ENCODE measurements around the gene CREBL2. TPM values are rescaled to one million over a fixed set of nuclear protein-coding genes. Genes with fewer than 3 reads are reported as not detected.

The CREBL2 gene
- total and polyA plus RNA-seq, 2 donors (not counting 1 experiment from before 2014, with no cell fraction given), result 6.5 to 22.1 TPM

- H3K79me2 ChIP-seq (ENCODE audit: control insufficient read depth, insufficient read depth, low read length), result no peaks in the 10 kb centered on the region
- ChIA-PET POLR2A (no interaction called here), CTCF (interaction anchor here (0.6 to 6.7 kb wide), 8 partner anchors 8 to 887 kb away, joined by 3 to 45 read pairs (median 4); no protein-coding TSS in a partner anchor)
- TF ChIP-seq, protein P1, sequence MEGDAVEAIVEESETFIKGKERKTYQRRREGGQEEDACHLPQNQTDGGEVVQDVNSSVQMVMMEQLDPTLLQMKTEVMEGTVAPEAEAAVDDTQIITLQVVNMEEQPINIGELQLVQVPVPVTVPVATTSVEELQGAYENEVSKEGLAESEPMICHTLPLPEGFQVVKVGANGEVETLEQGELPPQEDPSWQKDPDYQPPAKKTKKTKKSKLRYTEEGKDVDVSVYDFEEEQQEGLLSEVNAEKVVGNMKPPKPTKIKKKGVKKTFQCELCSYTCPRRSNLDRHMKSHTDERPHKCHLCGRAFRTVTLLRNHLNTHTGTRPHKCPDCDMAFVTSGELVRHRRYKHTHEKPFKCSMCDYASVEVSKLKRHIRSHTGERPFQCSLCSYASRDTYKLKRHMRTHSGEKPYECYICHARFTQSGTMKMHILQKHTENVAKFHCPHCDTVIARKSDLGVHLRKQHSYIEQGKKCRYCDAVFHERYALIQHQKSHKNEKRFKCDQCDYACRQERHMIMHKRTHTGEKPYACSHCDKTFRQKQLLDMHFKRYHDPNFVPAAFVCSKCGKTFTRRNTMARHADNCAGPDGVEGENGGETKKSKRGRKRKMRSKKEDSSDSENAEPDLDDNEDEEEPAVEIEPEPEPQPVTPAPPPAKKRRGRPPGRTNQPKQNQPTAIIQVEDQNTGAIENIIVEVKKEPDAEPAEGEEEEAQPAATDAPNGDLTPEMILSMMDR (IDR thresholded peaks at IDR 0.05), result no peak
- no peak for TF ChIP-seq EZH2 (IDR thresholded peaks at IDR 0.05; ENCODE audit: borderline replicate concordance, insufficient read depth, low read depth, low read length, poor library complexity, severe bottlenecking)
- H3K36me3 ChIP-seq (replicated peaks in 1 of 2; ENCODE audit: control extremely low read depth in 1 of 2, control insufficient read depth in 1 of 2, extremely low read depth in 1 of 2, insufficient read depth in 2 of 2, low read length in 1 of 2), result no peaks in the 10 kb centered on the region
- ATAC-seq (ENCODE audit: low read depth) (no peak), DNase-seq (no peak)
- peaks cover 3 to 9% of the 10 kb centered on the region in 2 donors for H3K4me1 ChIP-seq (ENCODE audit: control insufficient read depth in 2 of 2, insufficient read depth in 2 of 2, low read length in 2 of 2)
- Mint-ChIP-seq H3K4me1 (peaks cover 6% of the 10 kb centered on the region), H3K4me3 (no peak overlapping the region), H3K9me3 (ENCODE audit: insufficient read depth) (peaks cover 8% of the 10 kb centered on the region), H3K27me3 (no peaks in the 10 kb centered on the region), H3K27ac (no peak overlapping the region)
- no peaks in the 10 kb centered on the region for H4K20me1 ChIP-seq (ENCODE audit: control insufficient read depth, insufficient read depth, low read length, poor library complexity, severe bottlenecking)
- intact Hi-C loops (cut with micrococcal nuclease), result no loop called here
- peaks cover 2 to 11% (median 10%) of the 10 kb centered on the region in 3 donors for H3K9me3 ChIP-seq (ENCODE audit: control extremely low read depth in 1 of 3, control insufficient read depth in 2 of 3, insufficient read depth in 1 of 3, low read length in 2 of 3)
- no peak overlapping the region for H2AFZ ChIP-seq (ENCODE audit: insufficient read depth, low read depth, low read length, poor library complexity, severe bottlenecking)
- H3K9ac ChIP-seq (ENCODE audit: low read length), result no peak overlapping the region
- no peak overlapping the region for H3K4me3 ChIP-seq (ENCODE audit: control extremely low read depth in 1 of 5, extremely low read depth in 1 of 5, insufficient read depth in 1 of 5, low read depth in 2 of 5, low read length in 4 of 5)
- no peak overlapping the region for H3K4me2 ChIP-seq (replicated peaks; ENCODE audit: low read depth, low read length, poor library complexity, severe bottlenecking)
- H3K27ac ChIP-seq (ENCODE audit: low read length in 2 of 2), result no peak overlapping the region
- no peaks in the 10 kb centered on the region for H3K27me3 ChIP-seq (replicated peaks in 1 of 4; ENCODE audit: control extremely low read depth in 1 of 4, control insufficient read depth in 3 of 4, insufficient read depth in 4 of 4, low read length in 3 of 4)
These were observed 42.2 kb downstream of the CREBL2 start for GRCh38 chr12:12653922-12654321.

- Histone ChIP-seq H3K4me2 (replicated peaks; ENCODE audit: low read depth, low read length, poor library complexity, severe bottlenecking) (no peak overlapping the region), H3K27me3 (replicated peaks in 1 of 4; ENCODE audit: control extremely low read depth in 1 of 4, control insufficient read depth in 3 of 4, insufficient read depth in 4 of 4, low read length in 3 of 4) (no peaks in the 10 kb centered on the region), H3K27ac (ENCODE audit: low read length in 2 of 2) (no peak overlapping the region), H3K4me3 (ENCODE audit: control extremely low read depth in 1 of 5, extremely low read depth in 1 of 5, insufficient read depth in 1 of 5, low read depth in 2 of 5, low read length in 4 of 5) (no peak overlapping the region), H3K9ac (ENCODE audit: low read length) (no peak overlapping the region), H2AFZ (ENCODE audit: insufficient read depth, low read depth, low read length, poor library complexity, severe bottlenecking) (no peak overlapping the region), H3K79me2 (ENCODE audit: control insufficient read depth, insufficient read depth, low read length) (no peaks in the 10 kb centered on the region), H3K9me3 (ENCODE audit: control extremely low read depth in 1 of 3, control insufficient read depth in 2 of 3, insufficient read depth in 1 of 3, low read length in 2 of 3) (peaks cover 2 to 3% (median 2%) of the 10 kb centered on the region in 3 donors), H4K20me1 (ENCODE audit: control insufficient read depth, insufficient read depth, low read length, poor library complexity, severe bottlenecking) (no peaks in the 10 kb centered on the region), H3K36me3 (replicated peaks in 1 of 2; ENCODE audit: control extremely low read depth in 1 of 2, control insufficient read depth in 1 of 2, extremely low read depth in 1 of 2, insufficient read depth in 2 of 2, low read length in 1 of 2) (no peaks in the 10 kb centered on the region), H3K4me1 (ENCODE audit: control insufficient read depth in 2 of 2, insufficient read depth in 2 of 2, low read length in 2 of 2) (peaks cover 3 to 9% of the 10 kb centered on the region in 2 donors)
- H3K4me3 Mint-ChIP-seq, result no peak overlapping the region
- intact Hi-C loops (cut with micrococcal nuclease), result loop anchor here (5.0 kb wide), 3 partner anchors 42 to 93 kb away; partner anchors contain the start of genes CREBL2, DUSP16 and GPR19
- POLR2A ChIA-PET, result no interaction called here
- no peak overlapping the region for H3K27ac Mint-ChIP-seq
- 100% methylated on average over 1 of the region's 3 CpGs for WGBS (ENCODE audit: insufficient coverage)
- peaks cover 6% of the 10 kb centered on the region for H3K4me1 Mint-ChIP-seq
- H3K9me3 Mint-ChIP-seq (ENCODE audit: insufficient read depth), result peaks cover 2% of the 10 kb centered on the region
- H3K27me3 Mint-ChIP-seq, result no peaks in the 10 kb centered on the region
- CTCF ChIA-PET, result interaction anchor here (0.7 to 6.7 kb wide), 14 partner anchors 8 to 886 kb away, joined by 3 to 45 read pairs (median 4); no protein-coding TSS in a partner anchor
- DNase-seq, result no peak
- no peak for ATAC-seq (ENCODE audit: low read depth)
- TF ChIP-seq, protein P1 (IDR thresholded peaks at IDR 0.05), result no peak
- TF ChIP-seq EZH2 (IDR thresholded peaks at IDR 0.05; ENCODE audit: borderline replicate concordance, insufficient read depth, low read depth, low read length, poor library complexity, severe bottlenecking), result no peak
These were observed 43.2 kb downstream of the CREBL2 start for GRCh38 chr12:12654691-12655460.
